GM19452 (cell line): ENCODE results near the gene PDHB.

ENCODE experiments used
- ATAC-seq: cut with Tn5 transposase; IDR thresholded peaks from one replicate; pipeline ENCODE4 v1.9.1; 2021; ENCODE audit not compliant: unreplicated experiment

PDHB gene

DNA sequence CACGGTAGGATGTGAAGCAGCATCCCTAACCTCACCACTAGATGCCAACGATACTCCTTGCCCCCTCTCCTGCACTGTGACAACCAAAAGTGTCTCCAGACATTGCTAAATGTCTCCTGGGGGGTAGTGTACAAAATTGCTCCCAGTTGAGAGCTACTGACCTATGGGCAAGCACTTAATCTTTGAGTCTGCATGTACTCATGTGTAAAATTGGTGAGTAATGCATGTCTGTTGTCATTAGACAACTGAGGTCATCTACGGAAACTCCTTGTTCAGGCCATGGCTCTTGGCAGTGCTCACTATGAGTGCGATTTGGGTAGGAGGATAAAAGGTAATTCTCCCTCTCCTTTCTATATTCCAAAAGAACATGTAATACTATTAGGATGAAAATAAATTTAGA lies 29.2 kb downstream of the PDHB start:
- ATAC-seq: no peak

DNA sequence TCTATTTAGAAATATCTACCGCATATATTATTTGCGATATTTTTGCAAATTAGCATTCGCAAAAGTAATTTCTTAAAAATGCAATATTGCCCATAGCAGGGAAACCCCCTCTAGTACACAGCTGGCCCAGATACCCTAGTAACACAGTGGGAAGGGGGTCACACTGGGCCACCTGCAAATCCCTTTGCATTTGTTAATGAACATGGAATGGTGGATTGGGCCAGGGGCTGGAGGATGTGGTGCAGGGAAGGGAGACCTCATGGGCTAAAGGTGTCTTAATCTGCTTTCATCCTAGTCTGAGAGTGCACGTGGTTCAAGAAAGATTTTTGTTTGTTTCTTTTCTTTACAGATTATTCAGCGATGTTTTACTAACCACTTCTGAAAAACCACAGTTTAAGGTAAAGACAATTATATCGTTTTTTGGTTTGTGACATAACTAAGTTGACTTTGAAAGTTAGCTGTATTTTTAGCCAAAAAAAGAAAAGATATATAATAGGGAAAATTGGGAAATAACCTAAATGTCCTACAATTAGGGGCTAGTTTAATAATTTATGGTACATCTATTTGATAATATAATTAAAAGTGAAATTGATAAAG lies 30.0 kb downstream of the PDHB start:
- ATAC-seq: no peak

DNA sequence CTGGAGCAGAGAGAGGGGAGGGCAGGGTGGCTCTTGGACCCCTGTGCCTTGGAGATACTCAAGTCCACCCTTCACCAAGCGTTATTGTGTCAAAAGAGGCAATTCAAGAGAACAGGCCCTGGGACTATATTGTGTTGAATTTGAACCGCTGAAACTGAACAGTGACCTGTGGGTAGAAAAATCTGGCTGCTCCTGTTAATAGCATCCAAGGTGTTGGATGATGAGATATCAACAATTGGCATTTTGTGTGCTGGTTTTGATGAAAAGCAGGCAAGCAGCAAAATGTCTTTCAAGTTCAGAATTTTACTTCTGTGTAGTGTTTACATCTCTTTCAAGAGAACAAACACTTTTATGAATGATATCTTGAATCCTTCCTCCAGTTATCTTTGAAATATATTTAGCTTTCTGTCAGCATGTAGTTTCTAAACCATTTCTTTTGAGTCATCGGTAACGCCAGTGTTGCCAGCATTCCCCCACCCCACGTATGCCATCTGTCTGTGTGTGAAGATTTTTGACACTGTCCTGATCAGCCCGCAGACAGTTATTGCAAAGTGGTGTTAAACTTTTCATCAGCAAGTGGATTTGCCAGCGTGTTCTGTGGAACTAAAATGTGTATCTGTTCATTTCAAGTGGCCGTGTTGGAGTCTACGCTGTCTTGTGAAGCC lies 34.8 kb downstream of the PDHB start:
- ATAC-seq: no peak

DNA sequence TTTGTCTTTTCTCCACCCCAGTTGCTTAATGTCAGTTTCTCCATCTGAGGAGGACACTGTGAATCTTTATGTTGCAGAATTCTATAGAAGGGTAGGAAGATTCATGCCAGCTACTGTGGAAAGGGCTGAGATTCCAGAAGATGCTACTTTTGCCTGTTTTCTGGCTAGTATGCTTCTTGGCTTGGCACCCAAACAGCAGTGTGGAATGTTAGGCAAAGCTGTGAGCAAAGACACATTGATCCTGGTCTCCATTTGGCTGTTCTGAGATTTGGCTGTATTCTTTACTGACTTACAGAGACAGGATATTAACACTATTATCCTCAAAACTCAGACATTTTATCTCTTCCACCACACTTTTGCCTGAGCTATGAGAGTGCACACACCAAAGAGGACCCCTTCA lies 39.3 kb downstream of the PDHB start:
- ATAC-seq: no peak

DNA sequence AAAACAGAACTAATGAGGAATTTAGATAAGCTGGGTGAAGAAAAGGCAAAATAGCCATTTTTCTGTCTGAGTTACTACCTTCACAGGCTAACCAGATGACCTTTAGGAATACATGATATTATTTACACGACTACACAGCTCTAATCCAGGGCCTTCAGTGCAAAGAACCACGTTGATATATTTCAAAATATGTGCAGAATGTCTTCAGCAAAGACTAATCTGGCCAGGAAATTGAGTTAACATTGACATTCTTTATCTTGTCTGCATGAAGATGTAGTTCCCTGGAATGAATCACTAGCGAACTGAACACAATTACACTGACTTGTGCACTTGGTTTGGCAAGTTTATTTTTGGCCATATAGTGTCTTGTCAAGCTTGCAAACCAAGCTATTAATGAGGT lies 41.5 kb downstream of the PDHB start:
- no peak for ATAC-seq

DNA sequence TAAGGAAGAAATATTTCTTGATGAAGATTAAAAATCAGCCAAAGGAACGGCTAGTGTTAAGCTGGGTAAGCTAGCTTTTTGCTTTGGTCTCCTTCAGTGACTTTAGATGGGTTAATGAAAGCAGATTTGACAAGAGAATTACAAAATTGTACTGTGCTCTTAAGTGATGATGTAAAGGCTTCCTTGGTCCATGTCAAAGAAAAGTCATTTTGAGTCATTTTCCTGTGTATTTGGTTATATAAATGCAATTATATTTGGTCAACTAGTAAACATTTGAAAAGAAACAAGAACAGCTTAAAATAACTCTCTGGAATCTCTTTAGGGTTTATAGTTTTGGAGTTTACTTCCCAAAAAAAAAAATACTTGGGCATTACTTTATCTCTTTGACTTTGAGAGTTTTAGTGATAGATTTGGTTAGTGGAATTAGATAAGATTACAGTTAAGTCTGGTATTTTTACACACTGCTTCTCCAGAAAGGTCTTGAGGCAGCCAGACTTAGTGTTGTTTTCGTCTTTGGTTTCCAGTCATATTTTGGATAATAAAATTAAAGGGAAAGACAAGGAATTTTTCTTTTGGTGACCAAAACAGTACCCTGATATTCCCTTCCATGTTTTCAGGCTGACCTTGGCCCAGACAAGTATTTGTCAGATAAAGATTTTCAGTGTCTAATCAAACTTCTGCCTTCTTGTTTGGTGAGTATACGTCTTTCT lies 42.3 kb downstream of the PDHB start:
- no peak for ATAC-seq

DNA sequence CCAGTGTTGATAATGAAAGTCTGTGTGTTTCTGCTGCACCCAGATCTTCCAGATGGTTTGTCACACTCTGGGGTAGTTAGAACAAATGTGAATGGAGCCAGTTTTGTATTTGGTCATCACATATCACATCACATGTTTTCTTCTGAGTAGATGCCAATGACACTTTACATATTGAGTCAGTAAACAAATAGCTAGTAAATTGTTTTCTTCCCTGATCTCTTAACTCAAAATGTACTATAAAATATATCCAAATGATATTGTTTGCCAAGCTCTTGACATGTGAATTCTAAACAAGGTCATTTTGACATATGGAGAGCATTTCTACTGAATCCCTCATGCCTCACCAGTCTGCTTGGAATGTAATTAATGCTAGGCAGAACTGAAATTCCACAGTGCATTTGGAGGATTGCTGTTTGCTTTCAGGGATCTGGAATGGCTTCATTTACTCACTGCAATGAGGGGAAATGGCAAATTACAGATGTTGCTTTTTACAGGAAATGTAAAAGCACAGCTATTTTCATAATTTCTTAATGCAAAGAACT lies 45.0 kb downstream of the PDHB start:
- ATAC-seq: no peak

DNA sequence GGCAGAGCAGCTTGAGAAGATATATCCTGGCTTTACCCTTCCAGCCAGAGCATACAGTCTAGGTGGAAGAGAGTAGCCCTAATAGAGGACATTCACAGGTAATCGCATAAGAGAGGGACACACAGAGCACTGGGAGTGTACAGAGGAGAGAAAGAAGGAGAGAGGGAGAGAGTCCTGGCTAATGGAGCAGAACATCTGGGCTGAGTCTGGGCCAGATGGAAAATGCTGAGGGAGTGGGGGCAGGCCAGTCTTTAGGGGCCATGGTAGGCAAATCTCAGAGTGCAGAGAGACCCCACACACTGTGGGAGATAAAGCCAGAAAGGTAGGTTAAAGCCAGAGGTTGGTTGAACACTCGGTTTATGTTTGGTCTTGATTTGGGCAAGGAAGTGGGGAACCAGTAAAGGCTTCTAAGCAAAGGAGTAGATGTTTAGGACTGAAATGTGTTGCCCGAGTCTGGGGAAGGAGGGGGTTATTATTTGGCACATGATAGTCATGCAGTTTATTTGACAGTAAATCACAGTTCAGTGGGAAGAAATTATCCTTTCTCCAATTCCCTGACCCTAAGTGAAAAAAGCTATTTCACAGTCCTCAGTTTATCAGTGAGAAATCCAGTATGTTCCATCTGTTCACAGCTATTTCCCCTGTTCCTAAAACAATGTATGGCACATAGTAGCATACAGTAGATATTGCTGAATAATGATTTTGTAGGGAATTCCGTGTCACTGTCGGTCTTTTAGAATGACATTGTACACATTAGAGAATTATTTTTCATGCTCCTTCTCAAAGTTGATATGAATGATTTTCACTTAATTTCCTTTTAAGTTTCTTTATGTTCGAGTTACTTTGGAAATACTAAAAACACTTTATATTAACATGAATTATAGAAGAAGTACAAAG lies 45.7 kb downstream of the PDHB start:
- no peak for ATAC-seq

DNA sequence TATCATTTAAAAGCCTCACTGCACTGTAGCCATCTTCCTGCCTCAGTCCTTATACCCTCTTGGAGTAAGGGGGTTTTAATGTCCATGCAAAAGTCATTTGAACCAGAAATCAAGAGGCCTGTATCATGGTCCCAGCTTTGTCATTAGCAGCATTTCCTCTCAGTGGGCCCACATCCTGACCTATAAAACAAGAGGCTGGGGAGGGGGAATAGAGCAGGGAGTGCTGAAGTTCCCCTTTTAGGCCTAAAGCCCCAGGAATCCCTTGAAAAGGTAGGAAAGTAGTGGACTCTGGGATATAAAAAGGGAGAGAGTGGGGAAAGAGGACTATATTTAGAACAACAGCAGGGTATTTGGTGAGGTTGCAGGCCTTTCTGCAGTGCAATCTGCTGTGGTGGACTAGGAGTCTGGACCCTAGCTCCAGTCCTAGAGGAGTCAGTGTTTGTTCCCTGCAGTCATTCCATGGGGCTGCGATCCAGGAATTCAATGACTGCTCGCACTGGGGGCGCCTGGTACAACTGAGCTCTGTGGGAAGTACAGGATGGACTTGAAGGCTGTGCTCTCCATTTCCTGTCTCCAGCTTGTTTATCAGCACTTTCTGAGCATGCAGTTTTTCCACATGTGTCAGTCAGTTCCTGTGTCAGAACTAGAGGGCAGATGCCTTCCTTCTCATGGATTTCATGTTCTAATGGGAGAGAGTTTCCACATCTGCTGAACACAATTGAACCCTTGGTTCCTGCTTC lies 46.8 kb downstream of the PDHB start:
- no peak for ATAC-seq

DNA sequence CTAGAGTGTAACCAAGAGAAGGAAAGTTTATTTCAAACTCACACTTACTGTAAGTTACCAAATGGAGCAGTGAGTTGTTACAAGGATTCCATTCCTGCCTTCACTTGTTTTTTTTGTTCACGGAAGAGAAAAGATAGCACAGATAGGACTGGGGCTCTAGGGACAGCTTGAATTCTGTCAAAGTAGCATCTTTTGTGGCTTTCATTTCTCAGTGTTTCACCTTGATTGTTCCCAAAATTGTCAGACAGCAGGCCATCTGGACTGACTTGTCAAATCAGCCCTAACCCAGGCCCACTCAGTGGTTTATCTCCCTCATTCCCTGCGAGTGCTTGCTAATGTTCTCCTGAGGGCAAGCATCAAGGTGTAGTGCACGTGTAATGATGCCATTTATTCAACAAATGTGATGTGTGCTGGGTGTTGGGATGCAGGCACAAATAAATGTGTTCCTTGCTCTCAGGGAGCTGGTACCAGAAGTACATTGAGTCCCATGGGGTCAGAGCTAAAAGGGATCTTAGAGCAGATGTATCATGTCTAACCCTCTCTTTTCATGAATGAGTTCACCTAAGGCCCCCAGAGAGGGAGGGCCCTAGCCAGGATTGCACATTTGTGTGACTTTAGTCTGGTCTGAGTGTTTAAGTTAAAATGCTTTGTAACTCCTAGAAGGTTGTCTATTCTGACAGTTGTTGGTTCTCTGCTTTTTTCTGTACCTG lies 49.1 kb downstream of the PDHB start:
- no peak for ATAC-seq

DNA sequence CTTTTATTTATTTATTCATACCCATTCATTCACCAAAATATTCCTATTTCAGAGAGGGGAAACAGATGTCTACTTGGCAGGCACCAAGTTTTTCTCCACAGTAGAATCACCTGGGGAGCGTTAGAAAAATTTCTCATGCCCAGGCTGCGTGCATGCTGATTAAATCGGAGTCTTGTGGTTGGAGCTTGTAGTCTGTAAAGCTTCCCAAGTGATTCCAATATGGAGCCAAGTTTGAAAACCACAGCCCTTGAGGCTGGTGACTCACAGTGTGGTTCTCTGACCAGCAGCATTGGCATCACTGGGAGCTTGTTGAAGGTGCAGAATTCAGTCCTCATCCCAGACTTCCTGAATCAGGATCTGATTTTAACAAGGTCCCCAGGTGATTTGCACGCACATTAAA lies 49.7 kb downstream of the PDHB start:
- ATAC-seq: no peak

DNA sequence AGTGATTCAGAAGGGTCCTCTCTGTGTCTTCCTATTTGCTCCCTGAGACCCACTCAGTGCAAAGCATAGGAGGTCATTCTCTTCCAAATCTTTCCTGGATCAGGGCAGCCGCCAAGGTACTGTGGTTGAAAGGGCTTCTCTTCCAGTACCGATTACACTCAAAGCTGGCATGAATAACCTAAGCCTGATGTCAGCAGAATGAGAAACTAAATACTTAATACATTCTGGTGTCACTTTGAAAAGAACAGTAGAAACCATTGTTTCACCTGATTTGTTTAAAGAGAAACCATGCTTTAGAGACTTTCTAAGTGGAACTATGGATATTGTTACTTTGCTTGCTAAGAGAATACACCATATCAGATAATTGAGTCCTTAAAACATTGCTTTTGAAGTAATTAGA lies 50.2 kb downstream of the PDHB start:
- ATAC-seq: no peak

DNA sequence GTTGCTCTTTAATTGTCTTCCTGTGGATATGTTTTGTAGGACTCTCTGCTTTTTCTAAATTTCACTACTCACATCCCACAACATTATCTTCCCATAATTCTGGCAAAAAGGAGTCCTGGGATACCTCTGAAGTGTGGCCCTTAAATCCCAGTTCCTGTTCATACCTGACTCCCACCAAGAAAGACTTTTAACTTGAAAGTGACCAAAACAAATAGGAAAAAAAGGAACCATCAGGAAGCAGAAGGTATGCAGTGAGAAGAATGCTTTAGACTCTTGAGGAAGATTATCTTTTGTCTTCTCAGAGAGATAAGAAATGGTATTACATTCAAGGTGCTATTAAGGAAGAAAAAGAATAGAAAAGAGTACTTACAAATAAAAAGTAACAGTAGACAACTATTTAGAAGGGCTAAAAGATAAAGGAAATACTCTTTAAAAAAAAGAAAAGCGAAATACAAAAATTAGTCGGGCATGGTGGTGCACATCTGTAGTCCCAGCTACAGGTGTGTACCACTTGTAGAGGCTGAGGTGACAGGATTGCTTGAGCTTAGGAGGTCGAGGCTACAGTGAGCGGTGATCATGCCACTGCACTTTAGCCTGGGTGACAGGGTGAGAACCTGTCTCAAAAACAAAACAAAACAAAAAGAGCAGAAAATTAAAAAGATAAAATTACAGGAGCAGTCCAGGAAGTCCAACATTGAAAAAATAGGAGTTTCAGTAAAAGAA lies 54.1 kb downstream of the PDHB start:
- ATAC-seq: no peak

DNA sequence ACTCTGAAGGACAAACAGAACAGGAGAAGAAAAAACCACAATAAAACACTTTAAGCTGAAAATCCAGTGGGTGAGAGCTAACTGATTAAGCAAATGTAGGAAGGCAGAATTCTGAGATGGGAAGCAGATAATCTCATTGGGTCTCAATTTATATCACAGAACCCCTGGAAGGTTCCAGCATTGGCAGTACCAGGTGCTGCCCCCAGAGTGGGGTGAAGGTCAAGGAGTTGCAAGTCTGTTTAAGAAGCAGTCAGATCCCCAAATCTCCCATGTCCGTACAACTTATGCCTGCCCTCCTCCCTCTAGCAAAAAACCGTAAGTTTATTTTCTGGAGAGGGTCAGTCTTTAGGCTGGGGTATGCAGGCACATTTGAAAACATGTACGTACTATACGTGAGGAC lies 55.9 kb downstream of the PDHB start:
- ATAC-seq: no peak
